Measurements from ENCODE around the gene LRRFIP1. TPM values are rescaled to one million over a fixed set of nuclear protein-coding genes. Genes with fewer than 3 reads are reported as not detected.

LRRFIP1 gene
- total and polyA plus RNA-seq, 12 donors: 91.5 to 132 (median 110) TPM

GRCh38 chr2:237700512-237701032 lies 73.2 kb downstream of the LRRFIP1 start:
- H3K4me1 ChIP-seq: peaks cover 65 to 100% (median 100%) of the 10 kb centered on the region in 9 donors
- DNase-seq: peak; percentile 66 to 84
- peak overlapping the region in 3 of 10 donors; percentile 3 to 17 (median 12) for H3K4me3 ChIP-seq
- TF ChIP-seq, protein P1, sequence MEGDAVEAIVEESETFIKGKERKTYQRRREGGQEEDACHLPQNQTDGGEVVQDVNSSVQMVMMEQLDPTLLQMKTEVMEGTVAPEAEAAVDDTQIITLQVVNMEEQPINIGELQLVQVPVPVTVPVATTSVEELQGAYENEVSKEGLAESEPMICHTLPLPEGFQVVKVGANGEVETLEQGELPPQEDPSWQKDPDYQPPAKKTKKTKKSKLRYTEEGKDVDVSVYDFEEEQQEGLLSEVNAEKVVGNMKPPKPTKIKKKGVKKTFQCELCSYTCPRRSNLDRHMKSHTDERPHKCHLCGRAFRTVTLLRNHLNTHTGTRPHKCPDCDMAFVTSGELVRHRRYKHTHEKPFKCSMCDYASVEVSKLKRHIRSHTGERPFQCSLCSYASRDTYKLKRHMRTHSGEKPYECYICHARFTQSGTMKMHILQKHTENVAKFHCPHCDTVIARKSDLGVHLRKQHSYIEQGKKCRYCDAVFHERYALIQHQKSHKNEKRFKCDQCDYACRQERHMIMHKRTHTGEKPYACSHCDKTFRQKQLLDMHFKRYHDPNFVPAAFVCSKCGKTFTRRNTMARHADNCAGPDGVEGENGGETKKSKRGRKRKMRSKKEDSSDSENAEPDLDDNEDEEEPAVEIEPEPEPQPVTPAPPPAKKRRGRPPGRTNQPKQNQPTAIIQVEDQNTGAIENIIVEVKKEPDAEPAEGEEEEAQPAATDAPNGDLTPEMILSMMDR (IDR thresholded peaks at IDR 0.05): peak in 1 of 9 donors; percentile 29
- peaks cover 0 to under 1% (median 0%) of the 10 kb centered on the region in 11 donors for H3K9me3 ChIP-seq
- no peaks in the 10 kb centered on the region for H3K36me3 ChIP-seq
- 6 to 10% methylated on average over 13 of the region's 13 CpGs for WGBS, 2 donors
- peak overlapping the region; percentile 42 to 92 (median 84) for H3K27ac ChIP-seq
- peak; percentile 52 to 77 (median 71) for ATAC-seq
- intact Hi-C loops (cut with DNase I): loop anchor here in 1 of 10 donors (5.0 kb wide), 1 partner anchor 37 kb away; no protein-coding TSS in a partner anchor
- no peaks in the 10 kb centered on the region for H3K27me3 ChIP-seq

- no peaks in the 10 kb centered on the region for H3K36me3 ChIP-seq
- peak overlapping the region; percentile 42 to 92 (median 84) for H3K27ac ChIP-seq
- H3K9me3 ChIP-seq: peaks cover 0 to 3% (median 0%) of the 10 kb centered on the region in 11 donors
- TF ChIP-seq, protein P1 (IDR thresholded peaks at IDR 0.05): no peak
- ATAC-seq (peak in 1 of 8 donors; percentile 19), DNase-seq (no peak)
- H3K4me3 ChIP-seq: peak overlapping the region in 3 of 10 donors; percentile 3 to 26 (median 13)
- intact Hi-C loops (cut with DNase I): loop anchor here in 1 of 10 donors (5.0 kb wide), 1 partner anchor 36 kb away; no protein-coding TSS in a partner anchor
- H3K4me1 ChIP-seq: peaks cover 67 to 100% (median 98%) of the 10 kb centered on the region in 9 donors
- 46 to 53% methylated on average over 17 of the region's 17 CpGs for WGBS, 2 donors
- H3K27me3 ChIP-seq: no peaks in the 10 kb centered on the region
Observed at GRCh38 chr2:237701033-237701858, 73.9 kb downstream of the LRRFIP1 start.

DNA sequence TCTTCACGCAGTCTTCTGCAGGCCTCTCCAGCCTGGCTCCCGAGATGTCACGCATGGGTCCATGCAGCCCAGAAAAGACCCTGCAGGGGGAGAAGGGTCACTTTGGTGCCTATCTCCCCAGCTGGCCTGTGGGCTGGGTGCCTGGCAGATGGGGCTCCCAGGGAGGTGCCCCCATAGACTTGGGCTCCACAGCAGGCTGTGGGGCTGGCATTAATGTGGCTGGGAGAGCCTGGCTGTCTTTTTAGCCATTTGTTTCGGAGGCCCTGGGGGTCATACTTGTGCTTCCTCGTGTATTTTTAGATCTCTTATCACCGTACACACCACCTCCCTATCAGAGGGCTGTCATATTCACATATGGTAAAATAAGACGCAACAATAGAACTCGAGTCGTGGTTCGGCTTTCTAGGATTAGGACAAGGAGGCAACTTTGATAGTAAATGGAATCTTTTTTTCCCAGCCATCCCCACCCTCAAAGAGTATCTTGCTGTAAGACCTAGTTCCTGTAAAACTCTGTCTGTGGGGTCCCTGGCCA lies 74.5 kb downstream of the LRRFIP1 start:
- peak overlapping the region in 7 of 10 donors; percentile 3 to 38 (median 26) for H3K4me3 ChIP-seq
- peaks cover 0 to 3% (median 0%) of the 10 kb centered on the region in 11 donors for H3K9me3 ChIP-seq
- no peaks in the 10 kb centered on the region for H3K27me3 ChIP-seq
- TF ChIP-seq, protein P1 (IDR thresholded peaks at IDR 0.05): no peak
- peak in 2 of 8 donors; percentile 2 to 16 for ATAC-seq
- 24 to 31% methylated on average over 10 of the region's 10 CpGs for WGBS, 2 donors
- DNase-seq: no peak
- peaks cover 68 to 100% (median 97%) of the 10 kb centered on the region in 9 donors for H3K4me1 ChIP-seq
- no peaks in the 10 kb centered on the region for H3K36me3 ChIP-seq
- H3K27ac ChIP-seq: peak overlapping the region; percentile 42 to 92 (median 84)
- intact Hi-C loops (cut with DNase I): loop anchor here in 1 of 10 donors (5.0 kb wide), 1 partner anchor 35 kb away; no protein-coding TSS in a partner anchor
